Esophagus (tissue), 2 donors: ENCODE results near the gene DYNC1LI2. TPM values are rescaled to one million over a fixed set of nuclear protein-coding genes. Genes with fewer than 3 reads are reported as not detected.
"Not testable (repeated sequence)": the region's sequence is repeated elsewhere in the genome, so short reads cannot be mapped to it uniquely, and the experiment has no call there.

Experiments
- H3K27ac ChIP-seq, 2 donors: one replicate each; pipeline ENCODE4 v1.5.1; 2013; ENCODE audit warnings: low read depth in 2 of 2, mild to moderate bottlenecking in 2 of 2, inconsistent platforms in 1 of 2, low read length in 1 of 2, moderate library complexity in 1 of 2
- H3K27me3 ChIP-seq, 2 donors: one replicate each; pipeline ENCODE4 v1.6.1; 2013; ENCODE audit warnings: low read length in 2 of 2, control low read depth in 1 of 2, mild to moderate bottlenecking in 1 of 2; ENCODE audit not compliant: insufficient read depth in 2 of 2, control insufficient read depth in 1 of 2
- H3K36me3 ChIP-seq, 2 donors: one replicate each; pipeline ENCODE4 v1.6.1; 2013; ENCODE audit warnings: low read length in 1 of 2; ENCODE audit not compliant: control insufficient read depth in 2 of 2, insufficient read depth in 2 of 2
- H3K4me1 ChIP-seq, 2 donors: one replicate each; pipeline ENCODE4 v1.6.1; 2013; ENCODE audit warnings: low read length in 1 of 2; ENCODE audit not compliant: control insufficient read depth in 2 of 2, insufficient read depth in 2 of 2
- H3K4me3 ChIP-seq, 2 donors: one replicate each; pipeline ENCODE4 v1.5.1; 2013; ENCODE audit warnings: low read length in 2 of 2, mild to moderate bottlenecking in 2 of 2, low read depth in 1 of 2, moderate library complexity in 1 of 2
- H3K9me3 ChIP-seq, 2 donors: one replicate each; pipeline ENCODE4 v1.6.1; 2013; ENCODE audit warnings: mild to moderate bottlenecking in 2 of 2, low read depth in 1 of 2, low read length in 1 of 2, moderate library complexity in 1 of 2; ENCODE audit not compliant: control insufficient read depth in 2 of 2, insufficient read depth in 1 of 2
- WGBS, 2 donors: extraction: QIAGEN DNeasy Blood & Tissue Kit; methylation state at CpG; one replicate each; pipeline ENCODE4 v1.1.7; 2013; 5-methylcytosine and 5-hydroxymethylcytosine counted together
- polyA plus RNA-seq, 2 donors: library from polyadenylated mRNA; stranded (reverse); fragments of 200-250 nt; gene quantifications; one replicate each; pipeline ENCODE4 v1.2.3, GENCODE V29; 2013
- donor health status: healthy with polysubstance abuse.
- donor health status: Bipolar disorder and iron deficiency.

Gene DYNC1LI2
- 10 to 100 TPM; 34.5 to 41.3 TPM for polyA plus RNA-seq

- Histone ChIP-seq H3K27ac (peak within 1 kb of the TSS; percentile 93 to 96), H3K4me3 (peak within 1 kb of the TSS; percentile 78 to 91), H3K36me3 (peaks cover 3% of the 10 kb centered on the region in 2 donors), H3K27me3 (no peaks in the 10 kb centered on the region), H3K9me3 (no peaks in the 10 kb centered on the region), H3K4me1 (peaks cover 3 to 8% of the 10 kb centered on the region in 2 donors)
- WGBS, 2 donors, result 1% methylated on average over 56 to 90 of the region's 90 CpGs
These were observed at the start of gene DYNC1LI2 for GRCh38 chr16:66751303-66751991. Gene DYNC1LI2 (minus strand): TSS chr16:66751609. CDS start chr16:66751591, 18 bp downstream.

DNA sequence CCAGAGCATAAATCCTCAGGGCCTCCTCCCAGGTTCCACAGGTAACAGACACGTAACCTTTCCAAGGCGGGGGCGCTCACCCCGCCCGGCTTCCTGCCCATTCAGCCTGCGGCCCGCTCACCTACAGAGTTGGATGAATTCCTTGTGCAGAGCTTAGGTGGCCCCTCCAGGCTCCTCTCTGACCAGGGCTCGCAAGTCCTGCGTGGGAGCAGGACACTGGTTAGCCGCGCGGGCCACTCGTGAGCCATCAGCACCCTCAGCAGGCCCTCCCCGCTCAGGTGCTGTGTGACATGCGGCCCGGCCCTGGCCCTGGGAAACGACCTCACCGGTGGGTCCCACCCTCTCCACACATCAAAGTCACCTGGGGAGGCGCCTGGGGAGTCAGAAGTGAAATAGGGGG, 49.4 kb upstream of the DYNC1LI2 start:
- Histone ChIP-seq H3K9me3 (no peaks in the 10 kb centered on the region), H3K27ac (no peak overlapping the region), H3K27me3 (no peaks in the 10 kb centered on the region), H3K4me1 (no peaks in the 10 kb centered on the region), H3K4me3 (no peak overlapping the region), H3K36me3 (peaks cover 3 to 12% of the 10 kb centered on the region in 2 donors)
- 93 to 96% methylated on average over 19 of the region's 19 CpGs for WGBS, 2 donors

- Histone ChIP-seq H3K4me3 (no peak overlapping the region), H3K4me1 (no peaks in the 10 kb centered on the region), H3K9me3 (no peaks in the 10 kb centered on the region), H3K36me3 (peaks cover 0 to 9% of the 10 kb centered on the region in 2 donors), H3K27ac (no peak overlapping the region), H3K27me3 (no peaks in the 10 kb centered on the region)
- 75 to 79% methylated on average over 2 of the region's 2 CpGs for WGBS, 2 donors
These were observed 46.8 kb upstream of the DYNC1LI2 start for GRCh38 chr16:66798161-66798560.

- H3K4me3 ChIP-seq, H3K4me1 ChIP-seq, H3K27me3 ChIP-seq, H3K27ac ChIP-seq, H3K9me3 ChIP-seq, H3K36me3 ChIP-seq: not testable (repeated sequence)
- whole genome bisulfite sequencing, 2 donors, result 89% methylated on average over 6 of the region's 6 CpGs
These were observed 42.6 kb upstream of the DYNC1LI2 start for GRCh38 chr16:66793984-66794383.

- Histone ChIP-seq H3K4me1 (no peaks in the 10 kb centered on the region), H3K27ac (no peak overlapping the region), H3K36me3 (no peaks in the 10 kb centered on the region), H3K4me3 (no peak overlapping the region), H3K9me3 (no peaks in the 10 kb centered on the region), H3K27me3 (no peaks in the 10 kb centered on the region)
- 66 to 75% methylated on average over 3 of the region's 3 CpGs for WGBS, 2 donors
These were observed 38.8 kb upstream of the DYNC1LI2 start for GRCh38 chr16:66790130-66790733.

- 79 to 94% methylated on average over 2 of the region's 2 CpGs for WGBS, 2 donors
- H3K4me3 ChIP-seq, result no peak overlapping the region
- no peaks in the 10 kb centered on the region for H3K27me3 ChIP-seq
- no peaks in the 10 kb centered on the region for H3K36me3 ChIP-seq
- no peak overlapping the region for H3K27ac ChIP-seq
- H3K9me3 ChIP-seq, result no peaks in the 10 kb centered on the region
- no peaks in the 10 kb centered on the region for H3K4me1 ChIP-seq
These were observed 36.0 kb upstream of the DYNC1LI2 start for GRCh38 chr16:66787427-66787826.

- no peaks in the 10 kb centered on the region for H3K27me3 ChIP-seq
- WGBS, 2 donors, result 96 to 97% methylated on average over 3 of the region's 3 CpGs
These were observed 35.1 kb upstream of the DYNC1LI2 start for GRCh38 chr16:66786551-66786950.

GRCh38 chr16:66776457-66776856, 25.0 kb upstream of the DYNC1LI2 start:
- Histone ChIP-seq H3K27me3 (no peaks in the 10 kb centered on the region), H3K4me3 (no peak overlapping the region), H3K4me1 (no peaks in the 10 kb centered on the region), H3K27ac (no peak overlapping the region), H3K9me3 (no peaks in the 10 kb centered on the region), H3K36me3 (no peaks in the 10 kb centered on the region)

More at GRCh38 chr16:66786551-66786950, 35.1 kb upstream of the DYNC1LI2 start:
- Histone ChIP-seq H3K27ac (no peak overlapping the region), H3K4me3 (no peak overlapping the region), H3K4me1 (no peaks in the 10 kb centered on the region), H3K36me3 (no peaks in the 10 kb centered on the region), H3K9me3 (no peaks in the 10 kb centered on the region)

DNA sequence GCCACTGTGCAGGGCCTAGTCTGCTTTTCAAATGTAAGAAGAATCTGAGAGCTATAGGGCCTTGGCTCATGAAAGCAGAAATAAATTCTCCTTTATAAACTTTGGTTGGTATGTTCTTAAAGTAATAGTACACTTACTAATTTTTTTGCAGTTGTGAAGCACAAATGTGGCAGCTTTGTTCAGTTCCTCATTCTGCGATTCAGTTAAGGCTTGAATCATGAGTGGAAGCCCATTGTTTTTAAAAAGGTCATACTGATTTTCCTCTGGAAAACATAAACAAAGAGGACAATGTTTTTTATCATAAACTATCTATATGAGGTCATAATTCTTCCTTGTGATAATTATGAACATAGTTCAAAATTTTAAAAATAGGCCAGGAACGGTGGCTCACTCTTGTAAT, 23.6 kb upstream of the DYNC1LI2 start:
- no peaks in the 10 kb centered on the region for H3K4me1 ChIP-seq
- no peaks in the 10 kb centered on the region for H3K36me3 ChIP-seq
- H3K4me3 ChIP-seq, result no peak overlapping the region
- 71 to 74% methylated on average over 2 of the region's 2 CpGs for WGBS, 2 donors
- no peaks in the 10 kb centered on the region for H3K9me3 ChIP-seq
- no peaks in the 10 kb centered on the region for H3K27me3 ChIP-seq
- no peak overlapping the region for H3K27ac ChIP-seq

DNA sequence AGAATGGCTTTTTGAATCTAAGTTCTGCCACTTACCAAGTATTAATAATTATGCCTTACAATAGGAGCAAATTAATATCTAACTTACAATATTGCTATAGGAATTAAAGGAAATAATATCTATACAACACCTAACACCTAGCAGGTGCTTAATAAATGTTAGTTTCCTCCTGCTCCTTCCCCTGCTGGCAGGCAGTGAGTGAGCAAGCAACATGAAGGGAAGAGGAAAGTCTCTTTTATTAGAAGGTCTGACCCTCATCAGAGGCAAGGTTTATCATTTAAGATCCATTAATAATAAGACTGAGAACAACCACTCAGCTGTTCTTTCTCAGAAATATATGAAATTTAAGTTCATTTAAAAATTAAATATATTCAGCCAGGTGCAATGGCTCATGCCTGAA, 6.7 kb upstream of the DYNC1LI2 start:
- no peak overlapping the region for H3K4me3 ChIP-seq
- no peaks in the 10 kb centered on the region for H3K4me1 ChIP-seq
- no peak overlapping the region for H3K27ac ChIP-seq

More for the DNA sequence above, 6.7 kb upstream of the DYNC1LI2 start:
- no peaks in the 10 kb centered on the region for H3K27me3 ChIP-seq
- no peaks in the 10 kb centered on the region for H3K36me3 ChIP-seq
- no peaks in the 10 kb centered on the region for H3K9me3 ChIP-seq
